GM10847 (cell line): Measurements from ENCODE around the gene HNF4A.

Experiments used
- POLR2A ChIP-seq: IDR thresholded peaks from 2 replicates; pipeline ENCODE4 v1.6.1; 2011; ENCODE audit not compliant: insufficient read length; ENCODE audit errors: extremely low read depth

HNF4A gene

GRCh38 chr20:44395461-44396340 is 40.2 kb downstream of the HNF4A start:
- TF ChIP-seq POLR2A, result no peak

DNA sequence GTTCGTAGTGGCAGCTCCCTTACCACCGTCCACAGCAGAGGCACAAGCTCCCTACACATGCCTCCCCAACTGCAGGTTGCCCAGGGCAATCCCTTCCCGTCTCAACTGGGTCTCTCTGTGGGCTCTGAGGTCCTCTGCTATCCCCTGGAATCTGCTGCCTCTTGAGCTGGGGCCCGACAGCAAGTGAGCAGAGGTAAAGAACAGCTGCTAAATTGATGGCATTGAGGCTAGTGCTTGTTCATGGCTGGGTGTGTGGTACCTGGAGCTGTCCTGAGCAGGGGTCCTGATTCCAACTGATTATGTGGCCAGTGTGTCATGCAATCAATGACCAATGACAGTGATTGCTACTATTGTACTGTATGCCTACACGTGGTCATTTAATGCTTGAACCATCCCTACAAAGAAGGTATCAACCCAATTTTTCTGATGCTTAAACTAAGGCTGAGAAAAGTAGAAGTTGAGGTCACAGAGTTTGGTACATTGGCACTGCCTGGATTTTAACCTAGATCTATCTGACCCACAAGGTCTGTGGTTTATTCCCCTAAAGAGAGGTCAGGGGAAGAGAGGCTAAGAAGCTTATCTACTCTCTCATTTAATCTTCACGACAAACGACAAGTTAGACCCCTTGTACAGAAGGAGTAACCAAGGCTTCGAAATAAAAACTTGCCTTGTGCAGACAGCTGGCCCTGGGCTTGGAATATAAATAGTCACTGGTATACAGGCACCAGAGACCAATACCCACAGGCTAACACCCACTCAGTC is 41.1 kb downstream of the HNF4A start:
- no peak for TF ChIP-seq POLR2A

GRCh38 chr20:44398335-44398734 is 42.8 kb downstream of the HNF4A start:
- no peak for TF ChIP-seq POLR2A

DNA sequence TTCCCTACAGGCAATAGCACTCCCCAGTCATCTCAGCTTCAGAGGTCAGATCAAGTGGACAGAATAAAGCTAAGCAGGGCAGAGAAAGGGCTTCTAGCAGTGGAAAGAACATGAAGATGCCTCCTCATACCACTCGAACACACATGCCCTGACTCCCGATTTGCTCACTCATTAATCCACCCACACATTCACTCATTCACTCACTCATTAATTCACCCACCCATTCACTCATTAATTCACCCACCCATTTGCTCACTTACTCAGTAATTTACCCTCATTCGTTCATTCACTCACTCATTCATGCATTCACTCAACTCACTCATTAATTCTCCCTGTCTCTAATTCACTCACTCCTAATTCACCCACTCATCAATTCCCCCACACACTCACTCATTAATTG is 43.9 kb downstream of the HNF4A start:
- no peak for TF ChIP-seq POLR2A

DNA sequence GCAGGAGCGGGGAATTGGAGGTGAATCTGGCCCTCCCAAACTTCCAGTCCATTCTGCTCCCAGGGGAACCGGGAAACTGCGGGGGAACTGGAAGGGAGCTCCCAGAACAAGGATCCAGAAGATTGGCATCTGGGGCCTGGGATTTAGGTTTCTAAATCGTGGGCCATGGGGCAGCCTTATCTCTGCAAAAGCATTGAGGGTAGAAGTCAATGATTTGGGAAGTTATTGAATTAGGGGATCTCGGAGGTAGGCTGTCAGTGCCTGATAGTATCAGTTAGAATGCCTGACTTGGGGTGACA is 45.1 kb downstream of the HNF4A start:
- no peak for TF ChIP-seq POLR2A

DNA sequence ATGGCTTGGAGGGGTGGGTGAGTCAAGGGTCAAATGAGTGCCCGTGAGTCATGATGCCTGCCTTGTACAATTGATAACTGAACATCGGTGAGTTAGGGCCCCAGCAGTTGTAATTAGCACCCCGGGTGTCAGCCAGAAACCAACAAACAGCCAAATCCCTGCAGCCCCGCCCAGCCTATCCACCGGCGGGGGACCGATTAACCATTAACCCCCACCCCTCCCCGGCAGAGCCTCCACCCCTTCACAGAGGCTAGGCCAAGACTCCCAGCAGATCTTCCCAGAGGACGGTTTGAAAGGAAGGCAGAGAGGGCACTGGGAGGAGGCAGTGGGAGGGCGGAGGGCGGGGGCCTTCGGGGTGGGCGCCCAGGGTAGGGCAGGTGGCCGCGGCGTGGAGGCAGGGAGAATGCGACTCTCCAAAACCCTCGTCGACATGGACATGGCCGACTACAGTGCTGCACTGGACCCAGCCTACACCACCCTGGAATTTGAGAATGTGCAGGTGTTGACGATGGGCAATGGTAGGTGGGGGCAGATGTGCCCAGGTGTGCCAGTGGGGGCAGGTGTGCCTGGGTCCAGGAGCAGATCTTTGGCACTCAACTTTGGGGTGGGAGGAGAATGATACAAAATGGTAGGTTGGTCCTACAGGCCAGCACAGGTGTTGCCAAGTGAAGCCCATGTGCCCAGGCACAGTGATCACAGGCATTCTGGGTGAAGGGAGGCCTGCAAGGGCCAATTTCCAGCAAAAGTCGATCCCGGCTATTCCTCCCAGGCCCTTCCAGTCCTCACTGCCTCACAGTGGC is 45.7 kb downstream of the HNF4A start:
- no peak for TF ChIP-seq POLR2A

DNA sequence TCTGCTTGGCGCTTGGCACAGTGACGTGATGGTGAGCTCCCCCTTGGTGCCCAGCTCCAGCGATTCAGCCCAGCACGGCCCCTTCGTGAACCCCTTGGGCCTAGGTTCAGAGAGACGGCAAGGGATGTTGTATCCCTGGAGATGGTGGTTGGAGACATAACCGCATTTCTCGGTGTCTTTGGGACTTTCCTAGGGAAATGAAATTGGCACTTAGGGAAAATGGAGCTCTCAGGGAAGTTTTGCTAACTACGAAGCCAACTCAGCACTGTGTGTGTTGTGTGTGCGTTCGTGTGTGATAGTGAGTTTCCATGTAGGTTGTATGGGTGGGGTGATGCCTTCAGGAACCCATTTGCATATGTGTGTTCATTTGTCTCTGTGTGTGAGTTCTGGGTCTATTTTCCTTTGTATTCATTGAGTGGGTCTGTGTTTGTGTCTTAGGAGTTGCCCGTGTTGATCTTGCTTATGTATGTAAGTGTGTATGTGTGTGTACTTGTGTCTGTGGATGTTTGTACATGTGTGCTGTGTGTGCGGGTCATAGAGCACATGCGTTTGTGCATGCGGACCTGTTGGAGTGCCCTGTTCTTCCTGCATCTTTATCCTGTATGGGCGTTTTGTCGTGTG is 46.4 kb downstream of the HNF4A start:
- TF ChIP-seq POLR2A, result no peak

GRCh38 chr20:44402391-44403193 is 47.1 kb downstream of the HNF4A start:
- TF ChIP-seq POLR2A, result no peak

- TF ChIP-seq POLR2A, result no peak
Measured at GRCh38 chr20:44403194-44404112, 48.0 kb downstream of the HNF4A start.

- TF ChIP-seq POLR2A, result no peak
Measured at GRCh38 chr20:44404204-44405181, 49.0 kb downstream of the HNF4A start.

DNA sequence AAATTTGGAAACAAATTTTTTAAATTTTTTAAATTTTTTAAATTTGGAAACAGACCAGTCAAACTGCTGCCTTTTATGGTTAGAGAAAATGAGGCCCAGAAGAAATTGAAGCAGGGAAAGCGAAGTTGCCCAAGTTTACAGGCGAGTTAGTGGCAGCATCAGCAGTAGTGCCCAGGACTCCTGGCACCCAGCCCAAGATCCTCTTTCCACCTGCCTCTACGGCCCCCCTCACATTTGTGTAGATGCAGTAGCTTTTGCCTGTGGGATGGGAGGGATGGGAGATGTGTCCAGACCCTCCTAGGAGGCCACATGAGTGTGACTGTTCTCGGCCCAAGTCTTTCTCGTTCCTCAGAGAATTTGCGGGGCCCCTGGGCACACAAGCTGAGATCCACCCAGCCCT is 49.8 kb downstream of the HNF4A start:
- no peak for TF ChIP-seq POLR2A
